ENCODE data around the gene MBD3L1. TPM values are rescaled to one million over a fixed set of nuclear protein-coding genes. Genes with fewer than 3 reads are reported as not detected.
A peak's percentile ranks its signal among the peaks of the same experiment; 100 is the strongest.

Gene MBD3L1
- total RNA-seq, 1 experiment from 2014 or later = not detected

GRCh38 chr19:8827277-8827676 lies 4.9 kb upstream of the MBD3L1 start:
- no peaks in the 10 kb centered on the region for H3K36me3 ChIP-seq (ENCODE audit: control insufficient read depth, insufficient read depth, low read length)
- no peaks in the 10 kb centered on the region for H3K9me3 ChIP-seq
- no peak for DNase-seq
- Mint-ChIP-seq H3K9me3 (ENCODE audit: unreplicated experiment) (peaks cover 22% of the 10 kb centered on the region), H3K27me3 (ENCODE audit: insufficient read depth, unreplicated experiment) (no peaks in the 10 kb centered on the region), H3K27ac (ENCODE audit: unreplicated experiment) (no peak overlapping the region), H3K36me3 (ENCODE audit: insufficient read depth, unreplicated experiment) (peaks cover 16% of the 10 kb centered on the region), H3K4me3 (ENCODE audit: unreplicated experiment) (no peak overlapping the region), H3K4me1 (ENCODE audit: low read depth, unreplicated experiment) (no peaks in the 10 kb centered on the region)
- H3K27me3 ChIP-seq (replicated peaks; ENCODE audit: control insufficient read depth, insufficient read depth, low read length) = no peaks in the 10 kb centered on the region
- intact Hi-C loops (cut with micrococcal nuclease; ENCODE audit: unreplicated experiment) = no loop called here
- no peak overlapping the region for H3K4me3 ChIP-seq (ENCODE audit: low read depth, low read length)
- CTCF ChIA-PET = no interaction called here
- no peaks in the 10 kb centered on the region for H3K4me1 ChIP-seq
- no TSS peak for BruUV-seq (replicated peaks)
- TF ChIP-seq CTCF (IDR thresholded peaks at IDR 0.05; ENCODE audit: insufficient read depth in 1 of 2, low read depth in 1 of 2, low read length in 1 of 2, severe bottlenecking in 1 of 2, unreplicated experiment in 1 of 2) = no peak
- POLR2A ChIA-PET = no interaction called here

GRCh38 chr19:8831373-8831772 lies 804 bp upstream of the MBD3L1 start:
- intact Hi-C loops (cut with micrococcal nuclease; ENCODE audit: unreplicated experiment) = no loop called here
- H3K36me3 ChIP-seq (ENCODE audit: control insufficient read depth, insufficient read depth, low read length) = no peaks in the 10 kb centered on the region
- H3K4me1 ChIP-seq = no peaks in the 10 kb centered on the region
- Mint-ChIP-seq H3K9me3 (ENCODE audit: unreplicated experiment) (no peaks in the 10 kb centered on the region), H3K4me1 (ENCODE audit: low read depth, unreplicated experiment) (no peaks in the 10 kb centered on the region), H3K27me3 (ENCODE audit: insufficient read depth, unreplicated experiment) (no peaks in the 10 kb centered on the region), H3K27ac (ENCODE audit: unreplicated experiment) (peak overlapping the region; percentile 71), H3K4me3 (ENCODE audit: unreplicated experiment) (peak overlapping the region; percentile 73), H3K36me3 (ENCODE audit: insufficient read depth, unreplicated experiment) (peaks cover 11% of the 10 kb centered on the region)
- TF ChIP-seq CTCF (IDR thresholded peaks at IDR 0.05; ENCODE audit: insufficient read depth in 1 of 2, low read depth in 1 of 2, low read length in 1 of 2, severe bottlenecking in 1 of 2, unreplicated experiment in 1 of 2) = no peak
- H3K9me3 ChIP-seq = peaks cover 8% of the 10 kb centered on the region; the same call in 1 of the 2 replicates
- CTCF ChIA-PET = no interaction called here
- POLR2A ChIA-PET = interaction anchor here (0.6 kb wide), 1 partner anchor 19 kb away, joined by 3 read pairs; no protein-coding TSS in a partner anchor
- peak overlapping the region; percentile 59 for H3K4me3 ChIP-seq (ENCODE audit: low read depth, low read length)
- BruUV-seq (replicated peaks) = no TSS peak
- no peak for DNase-seq
- no peaks in the 10 kb centered on the region for H3K27me3 ChIP-seq (replicated peaks; ENCODE audit: control insufficient read depth, insufficient read depth, low read length)

- peaks cover 11% of the 10 kb centered on the region for H3K36me3 Mint-ChIP-seq (ENCODE audit: insufficient read depth, unreplicated experiment)
- no peaks in the 10 kb centered on the region for H3K4me1 ChIP-seq
- POLR2A ChIA-PET = no interaction called here
- no peaks in the 10 kb centered on the region for H3K36me3 ChIP-seq (ENCODE audit: control insufficient read depth, insufficient read depth, low read length)
- H3K4me3 ChIP-seq (ENCODE audit: low read depth, low read length) = peak overlapping the region; percentile 59
- intact Hi-C loops (cut with micrococcal nuclease; ENCODE audit: unreplicated experiment) = no loop called here
- no peak for TF ChIP-seq CTCF (IDR thresholded peaks at IDR 0.05; ENCODE audit: insufficient read depth in 1 of 2, low read depth in 1 of 2, low read length in 1 of 2, severe bottlenecking in 1 of 2, unreplicated experiment in 1 of 2)
- CTCF ChIA-PET = no interaction called here
- peak overlapping the region; percentile 71 for H3K27ac Mint-ChIP-seq (ENCODE audit: unreplicated experiment)
- peak overlapping the region; percentile 73 for H3K4me3 Mint-ChIP-seq (ENCODE audit: unreplicated experiment)
- H3K4me1 Mint-ChIP-seq (ENCODE audit: low read depth, unreplicated experiment) = no peaks in the 10 kb centered on the region
- no peaks in the 10 kb centered on the region for H3K27me3 Mint-ChIP-seq (ENCODE audit: insufficient read depth, unreplicated experiment)
- peaks cover 8% of the 10 kb centered on the region; the same call in 1 of the 2 replicates for H3K9me3 ChIP-seq
- no peak for DNase-seq
- H3K9me3 Mint-ChIP-seq (ENCODE audit: unreplicated experiment) = no peaks in the 10 kb centered on the region
- BruUV-seq (replicated peaks) = no TSS peak
- no peaks in the 10 kb centered on the region for H3K27me3 ChIP-seq (replicated peaks; ENCODE audit: control insufficient read depth, insufficient read depth, low read length)
These were observed 395 bp upstream of the MBD3L1 start for GRCh38 chr19:8831832-8832131.

Data from Caco-2 (cell line).